Vagina (tissue), 2 donors: ENCODE measurements around the gene WNT7B. TPM values are rescaled to one million over a fixed set of nuclear protein-coding genes. Genes with fewer than 3 reads are reported as not detected.
A peak's percentile ranks its signal among the peaks of the same experiment; 100 is the strongest.

Experiments
- DNase-seq, 2 donors: peaks; one replicate each; pipeline ENCODE4 v3.0.0-alpha.2; 2017; ENCODE audit errors: extremely low spot score in 2 of 2
- H3K27ac ChIP-seq: fragments of 200-600 bp; sonication (generic); one replicate; pipeline ENCODE4 v1.5.1; 2019
- H3K27me3 ChIP-seq: fragments of 200-600 bp; sonication (generic); one replicate; pipeline ENCODE4 v1.5.1; 2019
- H3K36me3 ChIP-seq, 2 donors: fragments of 200-600 bp; sonication (generic); one replicate each; pipeline ENCODE4 v1.5.1; 2017 to 2019
- H3K4me1 ChIP-seq: fragments of 200-600 bp; sonication (generic); one replicate; pipeline ENCODE4 v1.5.1; 2019
- H3K4me3 ChIP-seq, 2 donors: fragments of 200-600 bp; sonication (generic); 1 replicate in 1 of 2; 2 replicates in 1 of 2; pipeline ENCODE4 v1.5.1; 2016 to 2019
- H3K9me3 ChIP-seq: fragments of 200-600 bp; sonication (generic); one replicate; pipeline ENCODE4 v1.5.1; 2019
- CTCF ChIP-seq, 3 experiments: fragments of 450-650 bp in 2 of 3; fragments of 200-600 bp in 1 of 3; sonication (generic) in 1 of 3; IDR thresholded peaks; one replicate each; pipeline ENCODE4 v1.5.1; 2017 to 2019; ENCODE audit warnings: antibody characterized with exemption in 3 of 3, mild to moderate bottlenecking in 2 of 3, moderate library complexity in 2 of 3
- POLR2A ChIP-seq, 2 donors: fragments of 450-650 bp; IDR thresholded peaks; one replicate each; pipeline ENCODE4 v1.6.1; 2017; ENCODE audit warnings: antibody characterized with exemption in 2 of 2, mild to moderate bottlenecking in 2 of 2, moderate library complexity in 2 of 2
- POLR2AphosphoS5 ChIP-seq, 2 donors: sonication (generic); formaldehyde crosslinking; IDR thresholded peaks; one replicate each; pipeline ENCODE4 v1.9.0; 2017; ENCODE audit warnings: antibody characterized with exemption in 2 of 2, mild to moderate bottlenecking in 2 of 2, low read depth in 1 of 2; ENCODE audit not compliant: insufficient read depth in 1 of 2
- intact Hi-C: fragments of 100-400 bp; cut with DNase I; formaldehyde crosslinking; loops from one replicate; pipeline ENCODE4 v1.15.1; 2023
- total RNA-seq: library from RNA; depleted of rRNA; stranded (reverse); fragments of >200 nt; gene quantifications from one replicate; pipeline ENCODE4 v1.2.3, GENCODE V29; 2016

The WNT7B gene
- total RNA-seq, 1 donor from 2014 or later, result 7.1 TPM

GRCh38 chr22:46001426-46002106, 24.6 kb upstream of the WNT7B start:
- Histone ChIP-seq H3K4me1 (peaks cover 61% of the 10 kb centered on the region), H3K27ac (peak overlapping the region; percentile 46), H3K9me3 (no peaks in the 10 kb centered on the region), H3K4me3 (no peak overlapping the region), H3K36me3 (no peaks in the 10 kb centered on the region), H3K27me3 (no peaks in the 10 kb centered on the region)
- intact Hi-C loops, result loop anchor here (10.0 kb wide), 2 partner anchors 73 to 543 kb away; no protein-coding TSS in a partner anchor
- no peak for DNase-seq
- TF ChIP-seq CTCF (IDR thresholded peaks at IDR 0.05), result no peak
- no peak for TF ChIP-seq POLR2A (IDR thresholded peaks at IDR 0.05)
- TF ChIP-seq POLR2AphosphoS5 (IDR thresholded peaks at IDR 0.05; ENCODE audit: insufficient read depth in 1 of 2, low read depth in 1 of 2), result no peak

GRCh38 chr22:46001046-46001425, 24.1 kb upstream of the WNT7B start:
- H3K9me3 ChIP-seq, result no peaks in the 10 kb centered on the region
- peaks cover 61% of the 10 kb centered on the region for H3K4me1 ChIP-seq
- DNase-seq, result no peak
- H3K36me3 ChIP-seq, result no peaks in the 10 kb centered on the region
- H3K4me3 ChIP-seq, result no peak overlapping the region
- H3K27me3 ChIP-seq, result no peaks in the 10 kb centered on the region
- intact Hi-C loops, result loop anchor here (10.0 kb wide), 2 partner anchors 74 to 544 kb away; no protein-coding TSS in a partner anchor
- TF ChIP-seq POLR2AphosphoS5 (IDR thresholded peaks at IDR 0.05; ENCODE audit: insufficient read depth in 1 of 2, low read depth in 1 of 2) (no peak), POLR2A (IDR thresholded peaks at IDR 0.05) (no peak), CTCF (IDR thresholded peaks at IDR 0.05) (no peak)
- H3K27ac ChIP-seq, result no peak overlapping the region

- no peak overlapping the region for H3K27ac ChIP-seq
- peaks cover 61% of the 10 kb centered on the region for H3K4me1 ChIP-seq
- H3K4me3 ChIP-seq, result no peak overlapping the region
- intact Hi-C loops, result loop anchor here (10.0 kb wide), 2 partner anchors 74 to 544 kb away; no protein-coding TSS in a partner anchor
- H3K9me3 ChIP-seq, result no peaks in the 10 kb centered on the region
- TF ChIP-seq POLR2AphosphoS5 (IDR thresholded peaks at IDR 0.05; ENCODE audit: insufficient read depth in 1 of 2, low read depth in 1 of 2) (no peak), POLR2A (IDR thresholded peaks at IDR 0.05) (no peak), CTCF (IDR thresholded peaks at IDR 0.05) (no peak)
- no peaks in the 10 kb centered on the region for H3K27me3 ChIP-seq
- no peak for DNase-seq
- H3K36me3 ChIP-seq, result no peaks in the 10 kb centered on the region
Measured at GRCh38 chr22:46000081-46001027, 23.4 kb upstream of the WNT7B start.

- no peaks in the 10 kb centered on the region for H3K36me3 ChIP-seq
- H3K27me3 ChIP-seq, result no peaks in the 10 kb centered on the region
- H3K4me3 ChIP-seq, result no peak overlapping the region
- no peaks in the 10 kb centered on the region for H3K9me3 ChIP-seq
- TF ChIP-seq CTCF (IDR thresholded peaks at IDR 0.05) (no peak), POLR2AphosphoS5 (IDR thresholded peaks at IDR 0.05; ENCODE audit: insufficient read depth in 1 of 2, low read depth in 1 of 2) (no peak), POLR2A (IDR thresholded peaks at IDR 0.05) (no peak)
- intact Hi-C loops, result loop anchor here (10.0 kb wide), 1 partner anchor 295 kb away; the partner anchor contains the start of gene GTSE1
- DNase-seq, result no peak
- H3K27ac ChIP-seq, result no peak overlapping the region
- peaks cover 68% of the 10 kb centered on the region for H3K4me1 ChIP-seq
Measured at GRCh38 chr22:45999379-45999971, 22.5 kb upstream of the WNT7B start.
